ENCODE measurements around the gene CACNA1A.
A peak's percentile ranks its signal among the peaks of the same experiment; 100 is the strongest.

Gene CACNA1A

DNA sequence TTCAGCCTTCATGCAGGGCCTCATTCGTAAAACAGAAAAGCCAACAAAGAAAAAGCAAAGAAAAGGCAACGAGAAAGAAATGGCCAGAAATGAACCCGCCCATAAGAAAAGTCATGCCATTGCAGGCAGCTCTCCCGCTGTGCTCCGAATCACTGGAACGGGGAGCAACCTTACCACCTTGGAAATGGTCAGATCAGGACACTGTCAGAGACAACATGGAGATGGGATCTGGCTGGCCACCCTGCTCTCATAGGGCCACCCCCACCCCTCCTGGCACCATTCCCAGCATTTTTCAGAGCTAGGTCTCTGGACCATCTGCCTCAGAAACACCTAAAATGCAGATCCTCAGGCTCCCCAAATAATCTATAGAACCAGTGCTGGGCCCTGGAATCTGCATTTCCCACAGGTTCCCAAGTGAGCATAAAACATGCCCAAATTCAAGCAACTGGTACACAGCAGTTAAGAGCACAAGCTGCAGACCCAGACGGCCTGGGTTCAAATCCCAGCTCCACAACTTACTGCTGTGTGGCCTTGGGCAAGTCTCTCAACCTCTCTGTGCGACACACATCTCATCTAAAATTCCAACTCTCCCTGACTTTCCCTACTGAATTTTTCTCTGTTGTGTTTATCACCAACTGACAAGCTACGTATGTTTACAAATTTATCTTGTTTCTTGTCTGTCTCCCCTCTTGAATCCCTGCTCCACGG lies 204.5 kb downstream of the CACNA1A start:
- no peak for DNase-seq

- DNase-seq: no peak
Observed at GRCh38 chr19:13300421-13301030, 205.8 kb downstream of the CACNA1A start.

DNA sequence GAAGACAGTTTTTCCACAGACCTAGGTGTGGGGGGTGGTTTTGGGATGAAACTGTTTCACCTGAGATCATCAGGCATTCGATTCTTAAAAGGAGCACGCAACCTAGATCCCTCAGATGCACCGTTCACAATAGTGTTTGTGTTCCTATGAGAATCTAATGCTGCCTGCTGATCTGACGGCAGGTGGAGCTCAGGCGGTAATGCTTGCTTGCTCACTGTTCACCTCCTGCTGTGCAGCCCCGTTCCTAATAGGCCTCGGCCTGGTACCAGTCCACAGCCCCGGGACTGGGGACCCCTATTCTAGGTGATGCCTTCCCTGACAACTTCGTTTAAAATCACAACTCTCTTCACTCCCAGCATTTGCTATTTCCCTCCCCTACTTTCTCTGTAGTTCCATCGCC lies 206.4 kb downstream of the CACNA1A start:
- no peak for DNase-seq

GRCh38 chr19:13298565-13299481 lies 207.5 kb downstream of the CACNA1A start:
- DNase-seq: no peak

DNA sequence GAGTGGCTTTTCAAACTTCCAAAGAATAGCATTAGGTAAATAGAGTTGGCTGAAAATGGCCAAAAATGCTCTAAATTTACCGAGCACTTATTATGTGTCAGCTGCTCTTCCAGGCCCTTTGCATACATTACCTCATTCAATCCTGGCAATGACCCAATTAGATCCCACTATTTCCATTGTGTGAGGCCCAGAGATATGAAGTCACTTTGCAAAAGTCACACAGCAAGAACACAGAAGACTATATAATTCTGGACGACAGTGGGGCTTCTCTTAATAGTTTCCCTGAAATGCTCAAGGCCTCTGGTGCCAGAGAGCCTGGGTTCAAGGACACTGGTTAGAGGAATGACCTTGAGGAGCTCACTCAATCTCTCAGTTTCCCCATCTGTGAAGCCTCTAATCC lies 209.3 kb downstream of the CACNA1A start:
- no peak for DNase-seq

- no peak for DNase-seq
Observed at GRCh38 chr19:13294812-13295567, 211.3 kb downstream of the CACNA1A start.

- DNase-seq: no peak
Observed at GRCh38 chr19:13291913-13292312, 214.4 kb downstream of the CACNA1A start.

GRCh38 chr19:13290741-13291140 lies 215.5 kb downstream of the CACNA1A start:
- no peak for DNase-seq

DNA sequence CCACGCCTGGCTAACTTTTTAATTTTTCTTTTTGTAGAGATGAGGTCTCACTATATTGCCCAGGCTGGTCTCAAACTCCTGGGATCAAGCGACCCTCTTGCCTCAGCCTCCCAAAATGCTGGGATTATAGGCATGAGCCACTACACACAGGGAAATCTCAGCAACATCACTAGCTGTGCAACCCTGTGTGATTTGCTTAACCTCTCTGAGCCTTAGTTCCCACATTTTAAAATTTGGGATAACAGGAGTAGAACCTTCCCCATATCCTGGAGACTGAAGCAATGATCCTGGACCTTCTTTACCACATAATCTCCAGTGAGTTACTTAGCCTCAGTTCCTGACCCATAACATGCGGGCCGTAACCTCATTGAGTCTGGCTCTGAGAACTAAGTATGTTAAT lies 217.0 kb downstream of the CACNA1A start:
- no peak for DNase-seq

DNA sequence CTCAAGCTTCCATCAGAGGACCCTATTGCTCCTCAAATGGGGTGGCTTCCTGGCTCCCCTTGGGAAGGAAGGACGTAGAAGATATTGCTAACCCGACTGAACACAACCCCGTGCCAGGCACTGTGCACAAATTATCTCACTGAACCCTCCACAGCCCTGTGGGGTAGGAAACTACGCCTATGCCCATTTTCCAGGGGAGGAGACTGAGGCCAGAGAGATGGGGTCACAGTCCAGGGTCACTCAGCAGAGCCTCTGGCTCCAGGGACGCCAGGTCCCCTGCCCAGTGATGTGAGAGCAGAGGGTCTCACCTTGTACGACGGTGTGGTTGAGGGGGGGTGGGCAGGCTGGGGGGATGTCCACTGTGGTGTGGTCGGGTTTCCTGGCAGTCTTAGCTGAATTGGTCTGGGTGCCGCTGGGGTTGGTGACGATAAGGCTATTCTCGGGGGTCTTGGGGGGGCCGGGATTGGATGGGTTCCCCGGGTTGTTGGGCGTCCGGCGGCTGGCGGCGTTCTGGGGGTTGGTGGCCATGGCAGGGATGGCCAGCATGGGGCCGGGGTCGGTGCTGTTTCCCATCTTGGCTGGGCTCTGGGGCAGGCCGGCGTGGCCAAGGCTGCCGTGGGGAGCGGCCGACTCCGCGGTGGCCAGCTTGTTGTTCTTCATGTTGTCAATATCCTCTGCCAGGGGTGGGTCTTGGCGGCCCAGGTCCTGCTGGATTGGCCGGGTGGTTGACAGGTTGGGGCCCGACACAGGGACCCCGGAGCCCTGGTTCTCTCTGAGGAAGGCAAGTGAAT lies 219.9 kb downstream of the CACNA1A start:
- no peak for DNase-seq

- DNase-seq: no peak
Observed at GRCh38 chr19:13284929-13285928, 221.1 kb downstream of the CACNA1A start.

- DNase-seq: no peak
Observed at GRCh38 chr19:13283871-13284270, 222.4 kb downstream of the CACNA1A start.

DNA sequence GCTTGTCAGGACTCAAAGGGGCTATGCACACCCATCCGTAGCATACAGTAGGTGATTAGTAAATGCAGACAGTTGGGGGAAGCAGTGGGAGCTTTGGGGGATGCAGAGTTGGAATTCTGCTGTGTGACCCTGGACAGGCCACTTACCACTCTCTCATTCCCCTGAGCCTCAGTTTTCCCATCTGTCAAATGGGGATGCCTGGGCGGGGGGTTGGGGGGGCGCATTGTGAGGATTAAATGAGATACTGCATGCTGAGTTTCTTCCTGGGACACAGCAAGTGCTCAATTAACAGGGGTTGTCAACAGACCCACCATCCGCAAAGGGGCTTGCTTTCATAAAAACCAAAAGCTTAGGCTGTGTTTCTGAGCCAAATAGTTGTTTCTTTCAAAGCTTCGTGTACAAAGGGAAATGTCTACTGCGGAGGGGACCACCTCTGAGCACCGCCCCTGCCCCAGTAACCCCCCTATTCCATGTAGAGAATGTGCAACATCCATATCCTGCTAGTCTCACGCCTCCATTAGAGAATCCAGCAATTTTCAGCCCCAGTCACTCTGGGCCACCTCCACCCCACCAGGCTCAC lies 223.7 kb downstream of the CACNA1A start:
- DNase-seq: no peak

- DNase-seq: no peak
Observed at GRCh38 chr19:13281567-13282291, 224.6 kb downstream of the CACNA1A start.

DNA sequence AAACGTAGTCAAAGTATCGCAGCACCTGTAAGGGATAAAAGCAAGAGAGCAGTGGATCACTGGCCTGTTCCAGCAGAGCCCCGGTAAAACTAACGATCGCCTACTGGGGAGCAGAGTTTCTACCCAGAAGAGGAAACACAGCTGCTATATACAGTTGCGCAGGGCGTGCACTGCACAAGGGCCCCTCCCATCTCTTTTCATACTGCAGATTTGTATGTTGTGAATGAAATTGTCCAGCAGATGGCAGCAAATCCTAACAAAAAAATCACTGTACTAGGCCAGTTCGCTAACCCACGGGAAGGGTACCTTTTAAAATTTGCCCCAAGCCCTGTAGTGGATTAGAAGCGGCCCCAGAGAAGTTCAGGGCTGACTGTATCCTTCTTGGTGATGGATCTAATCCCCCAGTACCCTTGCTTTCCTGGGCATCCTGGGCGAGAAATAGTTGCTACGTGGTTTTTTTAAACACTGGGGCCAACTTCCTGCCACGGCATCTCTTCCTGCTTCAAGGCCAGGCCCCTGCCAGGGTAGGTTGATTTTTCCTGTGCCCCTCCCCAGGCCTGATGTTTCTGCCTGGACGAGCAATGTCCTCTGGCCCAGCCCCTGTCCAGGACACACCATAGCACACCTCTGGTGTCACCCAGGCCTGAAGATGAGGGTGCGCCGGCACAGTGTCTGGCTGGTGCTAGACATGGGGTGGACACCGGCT lies 229.0 kb downstream of the CACNA1A start:
- DNase-seq: peak; percentile 55

- no peak for DNase-seq
Observed at GRCh38 chr19:13275016-13275722, 231.1 kb downstream of the CACNA1A start.

DNA sequence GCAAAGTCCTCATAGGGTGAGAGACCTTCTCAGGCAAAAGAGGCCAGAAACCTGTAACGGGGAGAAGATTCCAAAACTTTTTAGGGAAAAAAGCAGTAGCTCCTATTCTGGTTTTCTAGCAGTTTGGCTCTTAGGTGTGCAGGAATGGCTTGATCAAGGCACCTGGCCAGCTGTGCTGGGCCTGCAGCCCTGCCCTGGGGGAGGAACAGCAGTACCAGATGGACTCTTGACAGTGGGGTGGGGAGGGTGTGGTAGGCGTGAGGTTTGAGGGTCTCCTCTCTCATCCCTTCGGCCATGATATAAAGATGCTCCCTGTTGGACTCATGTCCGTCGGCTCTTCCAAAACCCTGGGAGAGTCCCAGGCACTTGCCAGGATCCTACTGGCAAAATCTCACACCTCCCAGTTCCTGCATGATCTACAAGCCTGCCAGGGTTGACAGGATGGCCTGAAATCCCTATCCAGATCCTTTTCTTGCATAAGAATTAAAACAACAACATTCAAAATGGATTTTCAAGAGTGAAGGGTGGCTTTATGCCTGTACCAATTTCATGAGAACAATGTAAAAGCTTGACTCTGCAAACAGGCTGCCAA lies 235.7 kb downstream of the CACNA1A start:
- DNase-seq: no peak

GRCh38 chr19:13269348-13269747 lies 236.9 kb downstream of the CACNA1A start:
- DNase-seq: no peak
